H1 (cell line): ENCODE data around the gene CTAG2. TPM values are rescaled to one million over a fixed set of nuclear protein-coding genes. Genes with fewer than 3 reads are reported as not detected.

ENCODE experiments used
- CTCF ChIA-PET: fragments of 300-600 bp; sonication (Branson Sonifier 250); formaldehyde crosslinking; loops from one replicate; lab custom pipeline; 2021; ENCODE audit not compliant: partially characterized antibody; lab: Charles Lee
- POLR2A ChIA-PET: fragments of 300-600 bp; sonication (Branson Sonifier 250); formaldehyde crosslinking; loops from one replicate; lab custom pipeline; 2021; ENCODE audit warnings: inconsistent platforms; ENCODE audit not compliant: partially characterized antibody; lab: Charles Lee
- DNase-seq, 2 experiments: peaks; one replicate each; pipeline versions ENCODE4 v3.0.0 to v3.0.0-alpha.2; 2010 to 2022; ENCODE audit warnings: low spot score in 2 of 2, low read depth in 1 of 2, mixed read lengths in 1 of 2
- FAIRE-seq: peaks from 2 replicates; lab custom pipeline; 2011; peaks lifted over from hg19 to GRCh38; lab: Jason Lieb, UNC
- H2AFZ ChIP-seq: 2 replicates; pipeline ENCODE4 v1.8.1; 2012; ENCODE audit warnings: low read length, inconsistent platforms
- H2AK5ac ChIP-seq: 2 replicates; pipeline ENCODE4 v1.6.1; 2013; ENCODE audit warnings: low read depth, low read length
- H2BK120ac ChIP-seq: replicated peaks from 2 replicates; pipeline ENCODE3; 2013; ENCODE audit warnings: low read depth, low read length, inconsistent platforms
- H2BK12ac ChIP-seq: 2 replicates; pipeline ENCODE4 v1.6.1; 2013; ENCODE audit warnings: low read depth, low read length
- H2BK15ac ChIP-seq: 2 replicates; pipeline ENCODE4 v1.6.1; 2013; ENCODE audit warnings: low read length
- H2BK20ac ChIP-seq: 2 replicates; pipeline ENCODE4 v1.6.1; 2013; ENCODE audit warnings: low read length
- H2BK5ac ChIP-seq: 2 replicates; pipeline ENCODE4 v1.6.1; 2013; ENCODE audit warnings: low read depth, low read length
- H3K14ac ChIP-seq: 2 replicates; pipeline ENCODE4 v1.6.1; 2013; ENCODE audit warnings: inconsistent platforms; ENCODE audit not compliant: insufficient read length
- H3K18ac ChIP-seq: 2 replicates; pipeline ENCODE4 v1.6.1; 2013; ENCODE audit warnings: low read length; ENCODE audit errors: extremely low read depth
- H3K23ac ChIP-seq: 2 replicates; pipeline ENCODE4 v1.6.1; 2013; ENCODE audit warnings: inconsistent platforms; ENCODE audit not compliant: insufficient read length
- H3K23me2 ChIP-seq: 2 replicates; pipeline ENCODE4 v1.6.1; 2013; ENCODE audit warnings: low read depth, low read length
- H3K27ac ChIP-seq: 2 replicates; pipeline ENCODE4 v1.6.1; 2011; ENCODE audit warnings: low read depth, low read length, inconsistent platforms
- H3K27me3 ChIP-seq, 4 experiments: replicated peaks in 1 of 4; 1 replicate in 1 of 4; 2 replicates in 3 of 4; pipeline versions ENCODE4 v1.6.1 to v1.8.1; 2011 to 2013; ENCODE audit warnings: low read length in 3 of 4, mild to moderate bottlenecking in 3 of 4, inconsistent platforms in 2 of 4, mixed read lengths in 2 of 4, moderate library complexity in 1 of 4; ENCODE audit not compliant: control insufficient read depth in 3 of 4, insufficient read depth in 3 of 4; ENCODE audit errors: extremely low read depth in 1 of 4
- H3K36me3 ChIP-seq, 4 experiments: 2 replicates each; pipeline versions ENCODE4 v1.6.1 to v1.8.1; 2011 to 2013; ENCODE audit warnings: mild to moderate bottlenecking in 4 of 4, low read length in 3 of 4, moderate library complexity in 2 of 4, control low read depth in 1 of 4, inconsistent platforms in 1 of 4; ENCODE audit not compliant: insufficient read depth in 4 of 4, control insufficient read depth in 2 of 4
- H3K4ac ChIP-seq: replicated peaks from 2 replicates; pipeline ENCODE3; 2013; ENCODE audit warnings: low read length, low read depth, mixed read lengths, inconsistent platforms; ENCODE audit not compliant: insufficient read length
- H3K4me1 ChIP-seq, 4 experiments: replicated peaks in 1 of 4; 1 replicate in 1 of 4; 2 replicates in 3 of 4; pipeline versions ENCODE4 v1.6.1 to v1.8.1; 2011 to 2013; ENCODE audit warnings: low read length in 3 of 4, inconsistent platforms in 2 of 4, mixed read lengths in 1 of 4; ENCODE audit not compliant: insufficient read depth in 4 of 4, control insufficient read depth in 3 of 4
- H3K4me2 ChIP-seq, 2 experiments: 2 replicates each; pipeline versions ENCODE4 v1.6.1 to v1.8.1; 2011 to 2013; ENCODE audit warnings: low read depth in 2 of 2, low read length in 2 of 2, control low read depth in 1 of 2, inconsistent platforms in 1 of 2, mild to moderate bottlenecking in 1 of 2; ENCODE audit not compliant: insufficient read depth in 1 of 2
- H3K4me3 ChIP-seq, 4 experiments: fragments of 200-600, 300-600 bp in 1 of 4; sonication (generic), shearing (Covaris generic), sonication (Bioruptor Twin) in 1 of 4; 2 replicates each; pipeline versions ENCODE4 v1.5.1 to v1.8.1; 2011 to 2016; ENCODE audit warnings: low read length in 4 of 4, low read depth in 3 of 4, control low read depth in 2 of 4, inconsistent platforms in 2 of 4, mild to moderate bottlenecking in 2 of 4, mixed read lengths in 1 of 4, moderate library complexity in 1 of 4; ENCODE audit not compliant: insufficient read depth in 2 of 4; ENCODE audit errors: extremely low read depth in 1 of 4
- H3K56ac ChIP-seq: replicated peaks from 2 replicates; pipeline ENCODE3; 2013; ENCODE audit warnings: low read depth, mild to moderate bottlenecking, mixed read lengths, low read length, inconsistent platforms; ENCODE audit not compliant: insufficient read length
- H3K79me1 ChIP-seq: 2 replicates; pipeline ENCODE4 v1.6.1; 2013; ENCODE audit warnings: low read depth, low read length, control low read depth
- H3K79me2 ChIP-seq, 2 experiments: 2 replicates each; pipeline versions ENCODE4 v1.6.1 to v1.8.1; 2012 to 2013; ENCODE audit warnings: low read length in 2 of 2, mild to moderate bottlenecking in 2 of 2, inconsistent platforms in 1 of 2; ENCODE audit not compliant: insufficient read depth in 2 of 2, control insufficient read depth in 1 of 2
- H3K9ac ChIP-seq, 4 experiments: replicated peaks in 1 of 4; 1 replicate in 1 of 4; 2 replicates in 3 of 4; pipeline versions ENCODE4 v1.6.1 to v1.8.1; 2011 to 2013; ENCODE audit warnings: low read depth in 3 of 4, low read length in 3 of 4, control low read depth in 2 of 4, mild to moderate bottlenecking in 2 of 4, moderate library complexity in 2 of 4, inconsistent platforms in 1 of 4; ENCODE audit errors: extremely low read depth in 1 of 4
- H3K9me3 ChIP-seq, 2 experiments: 2 replicates each; pipeline versions ENCODE4 v1.6.1 to v1.8.1; 2012 to 2013; ENCODE audit warnings: mild to moderate bottlenecking in 2 of 2, moderate library complexity in 2 of 2, control low read depth in 1 of 2, inconsistent platforms in 1 of 2, low read depth in 1 of 2, low read length in 1 of 2, mixed read lengths in 1 of 2; ENCODE audit not compliant: insufficient read depth in 2 of 2
- H4K20me1 ChIP-seq, 2 experiments: replicated peaks in 1 of 2; 2 replicates each; pipeline versions ENCODE3 to v1.8.1; 2011 to 2013; ENCODE audit warnings: inconsistent platforms in 2 of 2, low read length in 2 of 2, mild to moderate bottlenecking in 1 of 2; ENCODE audit not compliant: insufficient read depth in 2 of 2, control insufficient read depth in 1 of 2
- H4K5ac ChIP-seq: 2 replicates; pipeline ENCODE4 v1.6.1; 2013; ENCODE audit warnings: low read length, low read depth, mixed read lengths, inconsistent platforms; ENCODE audit not compliant: insufficient read length
- H4K8ac ChIP-seq: 2 replicates; pipeline ENCODE4 v1.8.0; 2013; ENCODE audit warnings: mild to moderate bottlenecking, moderate library complexity, low read length, inconsistent platforms; ENCODE audit not compliant: insufficient read depth; ENCODE audit errors: extremely low read depth
- H4K91ac ChIP-seq: replicated peaks from 2 replicates; pipeline ENCODE3; 2013; ENCODE audit warnings: low read length, mixed read lengths, inconsistent platforms; ENCODE audit not compliant: insufficient read length
- CBX8 ChIP-seq: fragments of 300-800, 300-1000 bp; sonication (generic); IDR thresholded peaks from 2 replicates; pipeline ENCODE4 v1.7.1; 2016; ENCODE audit warnings: low read depth, low read length, borderline replicate concordance
- CREB1 ChIP-seq: IDR thresholded peaks from 2 replicates; pipeline ENCODE4 v1.6.1; 2012; ENCODE audit warnings: inconsistent platforms
- HDAC2 ChIP-seq, 2 experiments: fragments of 300-600 bp in 1 of 2; sonication (generic) in 1 of 2; IDR thresholded peaks; 2 replicates each; pipeline ENCODE4 v1.6.1; 2011 to 2012; ENCODE audit warnings: low read depth in 2 of 2, low read length in 2 of 2, mild to moderate bottlenecking in 2 of 2, moderate library complexity in 2 of 2, borderline replicate concordance in 1 of 2, inconsistent platforms in 1 of 2
- JUND ChIP-seq: IDR thresholded peaks from 2 replicates; pipeline ENCODE4 v1.6.1; 2011; ENCODE audit warnings: mild to moderate bottlenecking, improper control_type of control experiment, low read length
- MAFK ChIP-seq: IDR thresholded peaks from 2 replicates; pipeline ENCODE4 v1.6.1; 2012; ENCODE audit warnings: low read depth, mild to moderate bottlenecking, improper control_type of control experiment, low read length
- NANOG ChIP-seq: IDR thresholded peaks from 2 replicates; pipeline ENCODE4 v1.6.1; 2011; ENCODE audit warnings: low read length, low read depth, mild to moderate bottlenecking, inconsistent platforms; ENCODE audit not compliant: insufficient read depth, poor library complexity, severe bottlenecking
- RAD21 ChIP-seq, 2 experiments: IDR thresholded peaks in 1 of 2; conservative IDR thresholded peaks in 1 of 2; 2 replicates each; pipeline ENCODE4 v1.6.1; 2011; ENCODE audit warnings: low read depth in 2 of 2, low read length in 2 of 2, improper control_type of control experiment in 1 of 2, inconsistent platforms in 1 of 2, mild to moderate bottlenecking in 1 of 2, moderate library complexity in 1 of 2
- TBP ChIP-seq: IDR thresholded peaks from 2 replicates; pipeline ENCODE4 v1.6.1; 2011; ENCODE audit warnings: low read depth, low read length, improper control_type of control experiment
- TCF12 ChIP-seq: IDR thresholded peaks from 2 replicates; pipeline ENCODE4 v1.6.1; 2011; ENCODE audit warnings: low read depth, mild to moderate bottlenecking, low read length
- YY1 ChIP-seq: IDR thresholded peaks from 2 replicates; pipeline ENCODE4 v1.6.1; 2011; ENCODE audit warnings: low read depth, mild to moderate bottlenecking, low read length
- ZNF274 ChIP-seq: IDR thresholded peaks from 2 replicates; pipeline ENCODE4 v1.7.0; 2012; ENCODE audit warnings: low read length, borderline replicate concordance; ENCODE audit errors: extremely low read depth
- WGBS, 2 experiments: shearing (Covaris generic) in 1 of 2; methylation state at CpG; one replicate each; pipeline versions ENCODE4 v1.1.6 to v1.1.7; 2013 to 2015; ENCODE audit warnings: low lambda C conversion rate in 2 of 2, mixed read lengths in 2 of 2, inconsistent platforms in 1 of 2, low coverage in 1 of 2, missing lambda C conversion rate in 1 of 2; ENCODE audit not compliant: insufficient replicate concordance in 2 of 2, insufficient coverage in 1 of 2, insufficient read length in 1 of 2; ENCODE audit errors: extremely low coverage in 1 of 2, missing lambda C conversion rate in 1 of 2; 5-methylcytosine and 5-hydroxymethylcytosine counted together
- polyA plus RNA-seq, 7 experiments: library from polyadenylated mRNA; depleted of rRNA in 3 of 7; stranded (reverse) in 5 of 7; unstranded in 2 of 7; fragments of >200 nt in 5 of 7; fragments of 200-250 nt in 2 of 7; gene quantifications; 1 replicate in 5 of 7; 2 replicates in 1 of 7; 4 replicates in 1 of 7; pipeline versions ENCODE4 v1.2.1 to v1.2.3, GENCODE V29; 2011 to 2013; ENCODE audit warnings: missing spikeins in 2 of 7, mixed read lengths in 2 of 7
- total RNA-seq: library from RNA; stranded (reverse); fragmentation: NEBNext Ultra II Directional; extraction: Animal tissue kit (Norgen Biotek cat#: 25700); gene quantifications from 2 replicates; pipeline ENCODE4 v1.2.1, GENCODE V29; 2021

The CTAG2 gene
- total and polyA plus RNA-seq, 2 of the 8 experiments (the other 6 are each of a cell fraction or from before 2014, with no cell fraction given) = not detected

DNA sequence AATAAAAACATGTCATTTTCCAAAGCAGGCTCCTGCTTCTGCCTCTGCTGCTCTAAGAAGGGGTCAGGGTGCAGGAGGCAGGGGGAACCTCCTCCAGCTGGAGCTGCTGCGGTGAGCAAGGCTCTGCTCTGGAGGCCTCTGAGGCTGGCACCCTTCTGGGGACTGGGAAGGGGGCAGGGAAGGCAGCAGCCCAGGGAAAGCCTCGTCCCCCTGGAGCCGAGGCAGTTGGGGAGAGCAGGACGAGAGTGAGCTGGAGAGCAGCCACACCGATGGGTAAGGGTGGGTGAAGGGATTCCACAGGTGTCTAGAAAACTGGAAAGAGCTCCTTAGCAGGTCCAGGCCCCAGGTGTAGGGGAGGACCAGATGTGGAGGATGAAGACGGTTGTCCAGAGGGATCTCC is 2.0 kb upstream of the CTAG2 start:
- ChIA-PET POLR2A (no interaction called here), CTCF (no interaction called here)
- Histone ChIP-seq H3K4ac (no peak overlapping the region), H4K20me1 (no peaks in the 10 kb centered on the region), H2BK15ac (no peak overlapping the region), H3K9me3 (no peaks in the 10 kb centered on the region), H3K14ac (no peak overlapping the region), H4K91ac (no peak overlapping the region), H3K4me2 (no peak overlapping the region), H3K79me2 (no peaks in the 10 kb centered on the region), H2BK5ac (no peak overlapping the region), H4K8ac (no peak overlapping the region), H2AK5ac (no peak overlapping the region), H3K56ac (no peak overlapping the region), H3K18ac (no peak overlapping the region), H4K5ac (no peak overlapping the region), H3K4me3 (no peak overlapping the region), H2BK120ac (no peak overlapping the region), H3K23ac (no peak overlapping the region), H2BK20ac (no peak overlapping the region), H2AFZ (no peak overlapping the region), H3K36me3 (no peaks in the 10 kb centered on the region), H2BK12ac (no peak overlapping the region), H3K23me2 (no peaks in the 10 kb centered on the region), H3K4me1 (no peaks in the 10 kb centered on the region), H3K9ac (no peak overlapping the region), H3K27ac (no peak overlapping the region), H3K27me3 (no peaks in the 10 kb centered on the region), H3K79me1 (no peaks in the 10 kb centered on the region)
- DNase-seq (no peak), FAIRE-seq (no peak)
- 79% methylated on average over 5 of the region's 6 CpGs; no CpG with 5 or more reads in 1 of the 2 experiments for WGBS, 2 experiments
- TF ChIP-seq HDAC2 (IDR thresholded peaks at IDR 0.05; ENCODE audit: borderline replicate concordance in 1 of 2, low read depth in 2 of 2, low read length in 2 of 2) (no peak), JUND (no peak), RAD21 (IDR thresholded peaks at IDR 0.05 in 1 of 2, conservative IDR thresholded peaks at IDR 0.05 in 1 of 2; ENCODE audit: low read depth in 2 of 2, low read length in 2 of 2) (no peak), CBX8 (no peak), MAFK (no peak), ZNF274 (no peak), YY1 (no peak), TBP (no peak), NANOG (no peak), CREB1 (no peak), TCF12 (no peak)
